Skin epidermis (tissue), 12 donors: ENCODE data around the gene S100A14.
"Not testable (repeated sequence)": the region's sequence is repeated elsewhere in the genome, so short reads cannot be mapped to it uniquely, and the experiment has no call there.

ENCODE experiments used
- H3K27ac ChIP-seq, 21 experiments: fragments of 200-600 bp; sonication (generic) in 11 of 21; one replicate each; pipeline ENCODE4 v1.5.0; 2020; ENCODE audit warnings: mild to moderate bottlenecking in 3 of 21, inconsistent platforms in 2 of 21, moderate library complexity in 2 of 21
- H3K4me3 ChIP-seq, 7 experiments: fragments of 200-600 bp; sonication (generic) in 2 of 7; one replicate each; pipeline ENCODE4 v1.5.0; 2020; ENCODE audit warnings: inconsistent platforms in 2 of 7, mild to moderate bottlenecking in 2 of 7, moderate library complexity in 1 of 7

Gene S100A14

DNA sequence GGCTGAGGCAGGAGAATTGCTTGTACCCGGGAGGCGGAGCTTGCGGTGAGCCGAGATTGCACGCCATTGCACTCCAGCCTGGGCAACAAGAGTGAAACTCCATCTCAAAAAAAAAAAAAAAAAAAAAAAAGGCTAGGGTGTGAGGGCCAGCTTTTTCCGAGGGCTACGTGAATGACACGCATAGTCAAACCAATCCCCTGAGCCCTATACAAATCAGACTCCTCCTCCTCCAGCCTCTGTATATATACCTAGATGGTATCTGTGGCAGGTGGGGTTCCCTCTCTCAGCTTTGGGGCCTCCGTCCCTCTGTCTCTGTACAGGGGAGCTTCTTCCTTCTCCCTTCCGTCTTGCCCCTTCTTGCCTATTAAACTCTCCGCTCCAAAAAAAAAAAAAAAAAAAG, 9.9 kb downstream of the S100A14 start:
- Histone ChIP-seq H3K27ac (peak overlapping the region in 3 of 21 experiments; percentile 14 to 95 (median 90)), H3K4me3 (no peak overlapping the region)

DNA sequence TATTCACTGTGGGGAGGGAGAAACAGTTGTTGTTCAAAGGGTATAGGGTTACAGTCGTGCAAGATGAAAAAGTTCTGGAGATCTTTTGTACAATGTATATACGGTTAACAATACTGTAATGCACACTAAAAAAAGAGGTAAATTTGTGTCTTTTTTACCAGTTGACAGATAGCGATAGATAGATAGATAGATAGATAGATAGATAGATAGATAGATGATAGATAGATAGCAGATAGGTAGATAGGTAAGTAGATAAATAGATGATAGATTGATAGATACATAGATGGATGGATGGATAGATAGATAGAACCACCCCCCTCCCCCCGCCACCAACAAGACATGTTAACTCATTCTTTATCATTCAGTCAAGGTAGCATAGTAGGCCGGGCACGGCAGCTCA, 13.4 kb downstream of the S100A14 start:
- H3K4me3 ChIP-seq: no peak overlapping the region
- H3K27ac ChIP-seq: no peak overlapping the region

DNA sequence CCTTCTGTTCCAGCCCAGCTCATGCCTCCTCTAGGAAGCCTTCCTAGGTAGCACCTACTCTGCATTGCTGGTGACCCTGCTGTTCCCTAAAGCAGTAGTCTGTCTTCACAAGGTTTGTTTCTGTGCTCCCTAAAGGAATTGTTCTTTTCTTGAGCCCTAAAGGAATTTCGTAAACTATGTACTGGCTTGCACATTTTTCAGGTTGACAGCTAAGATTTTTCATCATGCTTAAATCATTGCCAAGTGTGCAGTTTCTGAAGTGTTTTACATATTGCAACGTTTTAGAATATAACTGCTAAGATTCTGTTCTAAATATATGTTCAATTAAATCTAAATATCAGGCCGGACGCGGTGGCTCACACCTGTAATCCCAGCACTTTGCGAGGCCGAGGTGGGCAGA, 16.3 kb downstream of the S100A14 start:
- H3K4me3 ChIP-seq: no peak overlapping the region
- H3K27ac ChIP-seq: peak overlapping the region in 3 of 21 experiments; percentile 20 to 48 (median 30)

DNA sequence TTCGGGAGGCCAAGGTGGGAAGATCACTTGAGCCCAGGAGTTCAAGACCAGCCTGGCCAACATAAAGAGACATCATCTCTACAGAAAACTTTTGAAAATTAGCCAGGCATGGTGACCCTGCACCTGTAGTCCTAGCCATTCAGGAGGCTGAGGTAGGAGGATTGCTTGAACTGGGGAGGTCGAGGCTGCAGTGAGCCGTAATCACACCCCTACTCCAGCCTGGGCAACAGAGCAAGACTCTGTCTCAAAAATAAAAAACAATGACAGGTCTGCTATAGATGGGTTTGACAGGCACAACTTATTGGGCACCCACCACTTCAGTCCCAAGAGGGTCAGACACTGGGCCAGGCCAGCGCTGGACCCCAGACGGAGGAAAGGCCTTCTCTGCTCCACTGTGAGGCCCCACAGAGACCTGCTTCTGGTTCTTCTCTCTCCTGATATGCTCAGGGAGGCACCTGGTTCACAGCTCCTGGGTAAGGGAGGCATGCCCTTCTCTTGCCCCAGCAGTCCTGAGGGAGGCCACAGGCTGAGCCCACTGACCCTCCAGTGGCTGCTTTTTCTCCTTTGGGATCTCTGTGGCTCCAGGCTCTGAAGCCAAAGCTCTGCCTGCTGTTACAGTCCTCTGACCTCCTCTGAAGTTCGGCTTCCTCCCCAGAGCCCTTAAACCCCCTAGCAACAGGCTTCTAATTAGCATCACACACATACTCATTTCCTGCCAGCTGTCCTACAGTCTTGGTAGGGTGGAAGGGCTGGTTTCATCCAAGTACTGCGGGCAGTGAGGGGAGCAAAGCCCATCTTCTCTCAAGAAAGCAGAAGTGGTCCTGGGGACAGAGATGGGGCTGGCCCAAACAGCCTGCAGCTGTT, 17.6 kb downstream of the S100A14 start:
- H3K4me3 ChIP-seq: no peak overlapping the region
- peak overlapping the region in 14 of 21 experiments; percentile 9 to 79 (median 46) for H3K27ac ChIP-seq

DNA sequence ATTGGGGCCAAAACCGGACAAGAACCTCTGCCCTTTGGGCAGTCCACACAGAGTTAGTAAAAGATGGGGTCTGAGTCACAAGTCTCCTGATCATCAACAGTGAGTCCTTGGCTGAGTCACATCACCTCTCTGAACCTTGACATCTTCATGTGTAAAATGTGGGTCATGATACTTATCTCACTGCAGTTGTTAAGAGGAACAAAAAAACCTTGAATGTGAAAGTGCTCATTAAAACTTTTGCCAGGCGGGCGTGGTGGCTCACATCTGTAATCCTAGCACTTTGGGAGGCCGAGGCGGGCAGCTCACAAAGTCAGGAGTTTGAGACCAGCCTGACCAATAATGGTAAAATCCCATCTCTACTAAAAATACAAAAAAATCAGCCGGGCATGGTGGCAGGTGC, 18.9 kb downstream of the S100A14 start:
- Histone ChIP-seq H3K4me3 (no peak overlapping the region), H3K27ac (no peak overlapping the region)

DNA sequence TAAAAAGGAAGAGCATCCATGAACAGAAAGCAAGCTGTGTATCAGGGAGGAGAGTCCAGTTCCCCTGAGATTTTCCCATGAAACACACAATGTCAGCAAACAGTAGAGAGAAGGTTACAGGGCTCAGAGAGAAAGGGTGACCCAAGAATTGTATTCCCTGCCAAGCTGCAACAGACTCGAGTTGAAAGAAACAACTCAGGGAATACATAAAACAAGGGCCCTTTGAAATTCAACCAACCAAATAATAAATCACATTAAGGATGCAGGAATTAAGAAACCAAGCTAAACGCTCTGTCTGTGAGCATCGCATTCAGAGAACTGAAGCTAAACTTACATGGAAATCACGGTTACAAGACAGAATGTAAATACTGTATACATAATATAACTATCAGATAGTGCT, 23.4 kb downstream of the S100A14 start:
- Histone ChIP-seq H3K4me3 (no peak overlapping the region), H3K27ac (no peak overlapping the region)

DNA sequence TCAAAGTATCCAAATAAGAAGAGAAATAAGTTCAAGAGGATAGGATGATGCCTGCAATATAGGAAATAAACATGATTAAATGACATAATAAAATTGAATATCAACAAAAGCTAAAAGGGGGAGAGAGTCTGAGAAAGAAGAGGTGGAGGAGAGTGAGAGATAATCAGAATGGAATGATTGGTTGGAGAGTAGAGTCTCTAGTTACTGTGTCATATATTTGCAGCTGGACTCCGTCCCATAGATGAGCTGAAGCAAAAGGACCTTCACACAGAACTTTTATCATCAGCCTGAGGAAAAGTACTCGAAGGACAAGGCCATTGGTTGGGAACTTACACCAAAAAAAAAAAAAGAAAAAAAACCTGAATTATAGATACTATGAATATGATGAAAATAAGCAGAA, 27.6 kb downstream of the S100A14 start:
- H3K27ac ChIP-seq: no peak overlapping the region
- H3K4me3 ChIP-seq: no peak overlapping the region

DNA sequence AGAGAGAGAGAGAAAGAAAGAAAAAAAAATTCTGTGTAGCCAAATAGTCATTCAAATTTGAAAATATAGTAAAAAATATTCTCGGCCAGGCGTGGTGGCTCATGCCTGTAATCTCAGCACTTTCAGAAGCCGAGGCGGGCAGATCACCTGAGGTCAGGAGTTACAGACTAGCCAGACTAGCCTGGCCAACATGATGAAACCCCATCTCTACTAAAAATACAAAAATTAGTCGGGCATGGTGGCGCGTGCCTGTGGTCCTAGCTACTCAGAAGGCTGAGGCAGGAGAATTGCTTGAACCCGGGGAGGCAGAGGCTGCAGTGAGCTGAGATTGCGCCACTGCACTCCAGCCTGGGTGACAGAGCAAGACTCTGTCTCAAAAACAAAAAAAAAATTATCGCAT, 28.1 kb downstream of the S100A14 start:
- not testable (repeated sequence) for H3K4me3 ChIP-seq, H3K27ac ChIP-seq

DNA sequence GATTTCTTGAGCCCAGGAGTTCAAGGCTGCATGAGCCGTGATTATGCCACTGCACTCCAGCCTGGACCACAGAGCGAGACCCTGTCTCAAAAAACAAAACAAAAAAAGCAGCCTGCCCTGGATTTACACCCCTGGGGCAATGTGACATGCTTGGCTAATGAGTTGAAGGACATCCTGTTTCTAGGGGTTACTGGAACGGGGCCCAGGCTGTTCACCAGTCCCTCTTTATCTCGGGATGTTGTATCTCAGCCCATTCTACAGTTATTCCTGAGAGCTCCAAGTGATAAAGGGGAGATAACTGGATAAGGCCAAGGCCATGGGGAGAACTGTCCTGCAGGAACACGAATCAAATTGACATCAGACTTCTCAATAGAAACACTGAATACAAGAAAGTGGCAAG, 28.8 kb downstream of the S100A14 start:
- Histone ChIP-seq H3K27ac (no peak overlapping the region), H3K4me3 (no peak overlapping the region)

DNA sequence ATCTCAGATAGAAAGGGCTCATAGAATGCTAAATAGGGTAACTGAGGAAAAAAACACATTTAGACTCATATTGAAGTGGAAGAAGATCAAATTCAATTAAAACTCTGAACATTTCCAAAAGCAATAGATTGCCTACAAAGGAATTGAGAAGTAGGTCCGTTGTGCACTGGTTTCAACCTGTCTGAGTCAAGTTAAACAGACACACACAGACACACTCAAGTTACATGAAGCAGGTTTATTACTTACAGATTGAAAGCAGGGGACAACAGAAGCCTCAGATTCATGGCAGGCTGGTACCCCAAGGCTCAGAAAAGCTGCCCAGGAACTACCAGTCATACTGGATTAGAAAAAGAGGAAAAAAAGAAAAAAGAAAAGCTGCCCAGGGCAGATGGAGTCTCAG, 29.8 kb downstream of the S100A14 start:
- H3K27ac ChIP-seq: no peak overlapping the region
- no peak overlapping the region for H3K4me3 ChIP-seq

DNA sequence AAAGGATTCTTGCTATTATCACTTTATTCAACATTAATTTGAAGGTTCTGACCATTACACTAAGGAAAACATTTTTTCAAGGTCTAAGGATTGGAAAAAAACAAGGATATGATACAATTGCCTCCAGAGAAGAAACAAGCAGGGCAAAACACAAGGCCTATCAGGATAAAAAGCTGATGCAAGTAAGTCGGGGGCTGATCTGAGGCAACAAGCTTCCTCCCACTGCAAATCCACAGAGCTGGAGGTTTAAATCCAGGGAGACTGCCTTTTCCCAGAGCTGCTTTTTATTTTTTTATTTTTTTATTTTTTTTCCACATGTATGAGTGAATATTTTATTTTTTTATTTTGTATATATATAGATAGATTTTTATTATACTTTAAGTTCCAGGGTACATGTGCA, 31.1 kb downstream of the S100A14 start:
- Histone ChIP-seq H3K4me3 (no peak overlapping the region), H3K27ac (no peak overlapping the region)

DNA sequence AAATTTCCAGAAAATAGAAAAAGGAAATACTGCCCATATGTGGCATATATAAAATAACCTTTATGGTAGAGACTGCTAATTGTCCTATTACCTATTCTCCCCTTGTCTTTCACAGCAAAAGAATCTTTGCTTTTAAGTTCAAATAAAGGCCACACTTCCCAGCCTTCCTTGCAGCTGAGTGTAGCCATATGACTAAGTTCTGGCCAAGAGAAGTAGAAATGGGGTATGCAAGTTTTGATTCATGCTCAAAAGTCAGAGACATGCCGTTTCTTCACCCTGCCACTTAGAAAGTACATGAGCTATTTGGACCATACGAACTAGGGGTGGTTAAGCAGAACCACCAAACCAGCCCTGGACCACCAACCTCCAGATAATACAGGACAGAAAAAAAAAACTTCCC, 32.1 kb downstream of the S100A14 start:
- H3K4me3 ChIP-seq: no peak overlapping the region
- no peak overlapping the region for H3K27ac ChIP-seq

DNA sequence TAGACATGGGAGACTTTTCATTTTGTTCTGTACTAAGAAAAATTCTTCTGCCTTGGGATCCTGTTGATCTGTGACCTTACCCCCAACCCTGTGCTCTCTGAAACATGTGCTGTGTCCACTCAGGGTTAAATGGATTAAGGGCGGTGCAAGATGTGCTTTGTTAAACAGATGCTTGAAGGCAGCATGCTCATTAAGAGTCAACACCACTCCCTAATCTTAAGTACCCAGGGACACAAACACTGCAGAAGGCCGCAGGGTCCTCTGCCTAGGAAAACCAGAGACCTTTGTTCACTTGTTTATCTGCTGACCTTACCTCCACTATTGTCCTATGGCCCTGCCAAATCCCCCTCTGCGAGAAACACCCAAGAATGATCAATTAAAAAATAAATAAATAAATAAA, 32.6 kb downstream of the S100A14 start:
- not testable (repeated sequence) for H3K27ac ChIP-seq, H3K4me3 ChIP-seq

DNA sequence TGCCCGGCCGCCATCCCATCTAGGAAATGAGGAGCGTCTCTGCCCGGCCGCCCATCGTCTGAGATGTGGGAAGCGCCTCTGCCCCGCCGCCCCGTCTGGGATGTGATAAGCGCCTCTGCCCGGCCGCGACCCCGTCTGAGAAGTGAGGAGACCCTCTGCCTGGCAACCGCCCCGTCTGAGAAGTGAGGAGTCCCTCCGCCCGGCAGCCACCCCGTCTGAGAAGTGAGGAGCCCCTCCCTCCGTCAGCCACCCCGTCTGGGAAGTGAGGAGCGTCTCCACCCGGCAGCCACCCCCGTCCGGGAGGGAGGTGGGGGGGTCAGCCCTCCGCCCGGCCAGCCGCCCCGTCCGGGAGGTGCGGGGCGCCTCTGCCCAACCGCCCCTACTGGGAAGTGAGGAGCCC, 33.3 kb downstream of the S100A14 start:
- peak overlapping the region in 2 of 7 experiments; percentile 21 to 23 for H3K4me3 ChIP-seq

DNA sequence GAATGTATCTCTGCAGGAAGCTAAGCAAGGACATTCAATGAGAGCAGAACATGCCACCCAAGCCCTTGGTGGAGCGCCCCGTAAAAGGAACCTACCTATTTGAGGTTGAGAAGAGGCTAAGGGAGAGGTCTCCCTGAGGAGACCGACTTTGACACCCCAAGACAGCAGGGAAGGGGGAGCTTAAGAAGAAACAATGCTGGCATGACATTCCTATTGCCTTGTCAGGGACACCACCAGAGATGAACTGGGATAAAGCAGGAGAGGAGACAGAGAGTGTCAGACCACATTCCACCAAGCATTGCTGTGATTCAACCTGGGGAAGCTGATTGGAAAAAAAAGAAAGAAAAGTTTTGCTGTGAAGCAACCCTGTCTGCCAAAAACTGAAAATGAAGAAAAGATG, 37.2 kb downstream of the S100A14 start:
- no peak overlapping the region for H3K27ac ChIP-seq
- H3K4me3 ChIP-seq: no peak overlapping the region

More for the DNA sequence above, 33.3 kb downstream of the S100A14 start:
- H3K27ac ChIP-seq: peak overlapping the region in 1 of 21 experiments; percentile 9

DNA sequence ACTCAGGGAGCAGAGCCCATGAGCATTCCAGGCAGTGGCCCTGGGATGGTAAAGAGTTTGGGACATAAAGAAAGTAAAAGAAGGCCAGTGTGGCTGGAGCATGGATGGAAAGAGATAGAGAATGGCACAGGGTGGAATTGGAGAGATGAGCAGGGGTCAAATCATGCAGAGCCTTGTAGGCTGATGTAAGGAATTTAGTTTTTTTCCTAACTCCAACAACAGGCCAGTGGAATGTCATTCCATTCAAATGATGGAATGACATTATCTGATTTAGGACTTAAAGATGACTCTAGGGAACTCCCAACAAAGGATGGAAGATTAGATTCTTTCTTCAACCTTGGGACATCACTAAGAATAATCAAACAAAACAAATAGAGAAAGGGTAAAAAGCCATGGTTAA, 37.6 kb downstream of the S100A14 start:
- H3K4me3 ChIP-seq: no peak overlapping the region
- H3K27ac ChIP-seq: peak overlapping the region in 1 of 21 experiments; percentile 2

DNA sequence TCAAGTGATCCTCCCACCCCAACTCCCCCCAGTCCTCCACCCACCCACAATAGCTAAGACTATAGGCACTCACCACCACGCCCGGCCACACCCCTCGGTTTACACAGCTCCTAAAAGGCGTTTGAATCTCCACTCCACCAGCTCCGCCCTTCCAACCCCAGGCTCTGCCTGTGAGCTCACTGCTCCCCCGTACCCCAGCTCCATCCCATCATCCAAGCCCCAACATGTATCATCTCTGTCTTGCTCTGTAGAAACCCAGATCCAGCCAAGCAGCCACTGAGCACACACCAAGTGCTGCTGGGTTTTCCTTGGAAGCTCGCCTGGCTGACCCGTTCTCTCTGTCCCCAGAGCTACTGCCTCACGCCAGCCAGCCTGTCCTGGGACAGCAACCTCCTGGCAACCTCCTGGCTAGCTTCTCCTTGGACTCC, 38.5 kb downstream of the S100A14 start:
- Histone ChIP-seq H3K4me3 (no peak overlapping the region), H3K27ac (peak overlapping the region in 4 of 21 experiments; percentile 30 to 55 (median 34))

DNA sequence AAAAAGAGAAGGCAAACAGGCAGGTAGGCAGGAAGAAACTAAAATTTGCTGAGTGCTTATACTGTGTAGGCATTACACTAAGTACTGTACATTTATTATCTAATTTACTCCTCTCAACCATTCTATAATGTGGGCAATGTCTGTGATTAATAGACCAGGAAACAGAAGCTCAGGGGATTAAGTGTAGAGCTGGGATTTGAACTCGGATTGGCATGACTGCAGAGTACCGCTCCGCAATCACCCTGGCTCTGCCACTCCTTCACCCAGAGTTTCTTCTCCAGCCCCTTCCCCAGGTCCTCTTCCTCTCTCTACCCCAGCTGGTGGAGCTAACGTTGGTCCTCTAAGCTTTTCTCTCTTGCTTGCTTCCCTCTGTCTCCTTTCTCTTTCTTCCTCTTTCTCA, 39.0 kb downstream of the S100A14 start:
- H3K4me3 ChIP-seq: no peak overlapping the region
- H3K27ac ChIP-seq: peak overlapping the region in 5 of 21 experiments; percentile 16 to 55 (median 27)

DNA sequence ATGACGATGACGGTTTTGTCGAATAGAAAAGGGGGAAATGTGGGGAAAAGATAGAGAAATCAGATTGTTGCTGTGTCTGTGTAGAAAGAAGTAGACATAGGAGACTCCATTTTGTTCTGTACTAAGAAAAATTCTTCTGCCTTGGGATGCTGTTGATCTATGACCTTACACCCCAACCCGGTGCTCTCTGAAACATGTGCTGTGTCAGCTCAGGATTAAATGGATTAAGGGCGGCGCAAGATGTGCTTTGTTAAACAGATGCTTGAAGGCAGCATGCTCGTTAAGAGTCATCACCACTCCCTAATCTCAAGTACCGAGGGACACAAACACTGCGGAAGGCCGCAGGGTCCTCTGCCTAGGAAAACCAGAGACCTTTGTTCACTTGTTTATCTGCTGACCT, 40.6 kb downstream of the S100A14 start:
- H3K4me3 ChIP-seq: not testable (repeated sequence)
- H3K27ac ChIP-seq: peak overlapping the region in 2 of 21 experiments; percentile 49 to 56

DNA sequence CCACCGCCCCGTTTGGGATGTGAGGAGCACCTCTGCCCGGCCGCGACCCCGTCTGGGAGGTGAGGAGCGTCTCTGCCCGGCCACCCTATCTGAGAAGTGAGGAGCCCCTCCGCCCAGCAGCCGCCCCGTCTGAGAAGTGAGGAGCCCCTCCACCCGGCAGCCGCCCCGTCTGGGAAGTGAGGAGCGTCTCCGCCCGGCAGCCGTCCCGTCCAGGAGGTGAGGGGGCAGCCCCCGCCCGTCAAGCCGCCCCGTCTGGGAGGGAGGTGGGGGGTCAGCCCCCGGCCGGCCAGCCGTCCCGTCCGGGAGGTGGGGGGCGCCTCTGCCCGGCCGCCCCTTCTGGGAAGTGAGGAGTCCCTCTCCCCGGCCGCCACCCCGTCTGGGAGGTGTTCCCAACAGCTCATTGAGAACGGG, 41.0 kb downstream of the S100A14 start:
- peak overlapping the region in 3 of 21 experiments; percentile 49 to 58 (median 56) for H3K27ac ChIP-seq
- not testable (repeated sequence) for H3K4me3 ChIP-seq

DNA sequence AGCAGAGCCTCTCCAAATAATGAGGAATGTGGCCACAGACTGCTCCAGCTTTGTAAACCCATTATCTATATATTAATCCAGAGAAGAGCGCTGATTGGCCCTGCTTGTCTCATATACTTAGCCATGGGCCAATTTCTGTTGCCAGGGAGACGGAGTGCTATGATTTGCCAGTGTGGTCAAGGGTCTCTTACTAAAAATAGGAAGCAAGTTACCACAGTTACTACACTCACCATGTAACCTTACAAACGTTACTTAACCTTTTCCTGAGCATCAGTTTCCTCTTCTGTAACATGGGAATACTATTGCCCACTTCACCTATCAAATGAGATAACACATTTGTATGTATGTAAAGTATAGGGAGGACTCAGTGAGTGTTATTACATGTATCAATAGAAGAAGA, 42.8 kb downstream of the S100A14 start:
- Histone ChIP-seq H3K4me3 (no peak overlapping the region), H3K27ac (peak overlapping the region in 18 of 21 experiments; percentile 7 to 76 (median 66))
